HEK293 (cell line): ENCODE data around the gene TTYH2.

Source experiments
- CTCF ChIA-PET: fragments of 350-600 bp; formaldehyde crosslinking; extraction: SDS; loops from one replicate; lab custom pipeline; 2021; ENCODE audit warnings: antibody characterized with exemption; lab: Yijun Ruan, JAX
- POLR2A ChIA-PET: fragments of 300-600 bp; formaldehyde crosslinking; extraction: SDS; loops from one replicate; lab custom pipeline; 2020; ENCODE audit warnings: antibody characterized with exemption, inconsistent platforms; lab: Yijun Ruan, JAX
- H3K27ac ChIP-seq: fragments of 200-500 bp; sonication (Bioruptor generic); 2 replicates; pipeline ENCODE4 v1.5.1; 2014; ENCODE audit warnings: low read depth, low read length, control low read depth, inconsistent platforms; ENCODE audit errors: extremely low read depth
- H3K36me3 ChIP-seq, 2 experiments: fragments of 200-500 bp in 1 of 2; sonication (Bioruptor generic) in 1 of 2; 1 replicate in 1 of 2; 2 replicates in 1 of 2; pipeline ENCODE4 v1.5.1; 2014 to 2017; ENCODE audit warnings: inconsistent platforms in 2 of 2, low read length in 2 of 2; ENCODE audit not compliant: control insufficient read depth in 2 of 2, insufficient read depth in 1 of 2
- H3K4me1 ChIP-seq: fragments of 200-500 bp; sonication (Bioruptor generic); 2 replicates; pipeline ENCODE4 v1.5.1; 2014; ENCODE audit warnings: mild to moderate bottlenecking, low read length, inconsistent platforms; ENCODE audit not compliant: control insufficient read depth, insufficient read depth
- H3K4me3 ChIP-seq: 2 replicates; pipeline ENCODE4 v1.5.1; 2011; ENCODE audit warnings: low read depth, mild to moderate bottlenecking, control low read depth, low read length, moderate library complexity
- H3K9me3 ChIP-seq: fragments of 200-500 bp; sonication (Bioruptor generic); 2 replicates; pipeline ENCODE4 v1.5.1; 2014; ENCODE audit warnings: low read depth, low read length, inconsistent platforms; ENCODE audit not compliant: control insufficient read depth, insufficient read depth
- GFI1B ChIP-seq: fragments of 450-650 bp; formaldehyde crosslinking; IDR thresholded peaks from 2 replicates; pipeline ENCODE4 v1.5.1; 2016; ENCODE audit warnings: missing biosample characterization, missing genetic modification characterization
- GLIS2 ChIP-seq: fragments of 450-650 bp; formaldehyde crosslinking; IDR thresholded peaks from 2 replicates; pipeline ENCODE4 v1.5.1; 2016; ENCODE audit warnings: missing biosample characterization, missing genetic modification characterization
- HOXA7 ChIP-seq: sonication (generic); formaldehyde crosslinking; IDR thresholded peaks from 2 replicates; pipeline ENCODE4 v1.8.1; 2022; ENCODE audit warnings: missing genetic modification reagents, borderline replicate concordance
- KLF16 ChIP-seq: fragments of 450-650 bp; formaldehyde crosslinking; IDR thresholded peaks from 2 replicates; pipeline ENCODE4 v1.5.1; 2017; ENCODE audit warnings: missing biosample characterization, missing genetic modification characterization
- OSR2 ChIP-seq: fragments of 450-650 bp; formaldehyde crosslinking; IDR thresholded peaks from 2 replicates; pipeline ENCODE4 v1.5.1; 2016; ENCODE audit warnings: missing biosample characterization, missing genetic modification characterization
- SCRT2 ChIP-seq: fragments of 450-650 bp; formaldehyde crosslinking; IDR thresholded peaks from 2 replicates; pipeline ENCODE4 v1.5.1; 2016; ENCODE audit warnings: missing biosample characterization, missing genetic modification characterization
- SP2 ChIP-seq: fragments of 450-650 bp; formaldehyde crosslinking; IDR thresholded peaks from 2 replicates; pipeline ENCODE4 v1.5.1; 2016; ENCODE audit warnings: missing biosample characterization, missing genetic modification characterization
- YY1 ChIP-seq: fragments of 450-650 bp; formaldehyde crosslinking; IDR thresholded peaks from 2 replicates; pipeline ENCODE4 v1.5.1; 2018; ENCODE audit warnings: missing biosample characterization, missing genetic modification characterization
- ZBTB20 ChIP-seq: fragments of 450-650 bp; formaldehyde crosslinking; IDR thresholded peaks from 2 replicates; pipeline ENCODE4 v1.5.1; 2016; ENCODE audit warnings: missing biosample characterization, missing genetic modification characterization
- ZBTB44 ChIP-seq: fragments of 450-650 bp; IDR thresholded peaks from 2 replicates; pipeline ENCODE4 v1.5.1; 2018; ENCODE audit warnings: missing biosample characterization, mild to moderate bottlenecking, missing genetic modification characterization
- ZNF121 ChIP-seq: fragments of 450-650 bp; formaldehyde crosslinking; IDR thresholded peaks from 2 replicates; pipeline ENCODE4 v1.5.1; 2016; ENCODE audit warnings: missing biosample characterization, missing genetic modification characterization
- ZNF138 ChIP-seq: fragments of 450-650 bp; formaldehyde crosslinking; IDR thresholded peaks from 2 replicates; pipeline ENCODE4 v1.5.1; 2016; ENCODE audit warnings: missing biosample characterization, missing genetic modification characterization, borderline replicate concordance
- ZNF146 ChIP-seq: fragments of 450-650 bp; formaldehyde crosslinking; IDR thresholded peaks from 2 replicates; pipeline ENCODE4 v1.5.1; 2016; ENCODE audit warnings: missing biosample characterization, missing genetic modification characterization
- ZNF169 ChIP-seq: fragments of 450-650 bp; formaldehyde crosslinking; IDR thresholded peaks from 2 replicates; pipeline ENCODE4 v1.5.1; 2016; ENCODE audit warnings: missing biosample characterization, missing genetic modification characterization
- ZNF202 ChIP-seq: fragments of 450-650 bp; formaldehyde crosslinking; IDR thresholded peaks from 2 replicates; pipeline ENCODE4 v1.5.1; 2016; ENCODE audit warnings: missing biosample characterization, missing genetic modification characterization, borderline replicate concordance
- ZNF211 ChIP-seq: fragments of 450-650 bp; formaldehyde crosslinking; IDR thresholded peaks from 2 replicates; pipeline ENCODE4 v1.5.1; 2016; ENCODE audit warnings: low read depth, missing biosample characterization, missing genetic modification characterization
- ZNF23 ChIP-seq: fragments of 450-650 bp; formaldehyde crosslinking; IDR thresholded peaks from 2 replicates; pipeline ENCODE4 v1.5.1; 2016; ENCODE audit warnings: missing biosample characterization, missing genetic modification characterization, borderline replicate concordance
- ZNF239 ChIP-seq: fragments of 450-650 bp; formaldehyde crosslinking; IDR thresholded peaks from 2 replicates; pipeline ENCODE4 v1.5.1; 2016; ENCODE audit warnings: missing biosample characterization, missing genetic modification characterization
- ZNF274 ChIP-seq, 2 experiments: fragments of 200-500 bp in 1 of 2; fragments of 450-650 bp in 1 of 2; sonication (Bioruptor generic) in 1 of 2; formaldehyde crosslinking in 1 of 2; IDR thresholded peaks; 2 replicates each; pipeline versions ENCODE4 v1.5.1 to v1.6.1; 2014 to 2016; ENCODE audit warnings: borderline replicate concordance in 1 of 2, inconsistent platforms in 1 of 2, low read length in 1 of 2, missing biosample characterization in 1 of 2, missing genetic modification characterization in 1 of 2
- ZNF335 ChIP-seq: fragments of 450-650 bp; formaldehyde crosslinking; conservative IDR thresholded peaks from 2 replicates; pipeline ENCODE4 v1.5.1; 2016; ENCODE audit warnings: missing biosample characterization, missing genetic modification characterization
- ZNF341 ChIP-seq: fragments of 450-650 bp; formaldehyde crosslinking; IDR thresholded peaks from 2 replicates; pipeline ENCODE4; 2016; ENCODE audit warnings: low read depth, missing biosample characterization, missing genetic modification characterization
- ZNF488 ChIP-seq: fragments of 450-650 bp; formaldehyde crosslinking; IDR thresholded peaks from 2 replicates; pipeline ENCODE4 v1.5.1; 2016; ENCODE audit warnings: missing biosample characterization, missing genetic modification characterization
- ZNF514 ChIP-seq: fragments of 450-650 bp; formaldehyde crosslinking; IDR thresholded peaks from 2 replicates; pipeline ENCODE4 v1.5.1; 2016; ENCODE audit warnings: missing biosample characterization, missing genetic modification characterization
- ZNF529 ChIP-seq: fragments of 450-650 bp; formaldehyde crosslinking; IDR thresholded peaks from 2 replicates; pipeline ENCODE4 v1.5.1; 2017; ENCODE audit warnings: missing genetic modification characterization, missing biosample characterization; ENCODE audit not compliant: insufficient replicate concordance
- ZNF571 ChIP-seq: fragments of 450-650 bp; formaldehyde crosslinking; IDR thresholded peaks from 2 replicates; pipeline ENCODE4 v1.5.0; 2017; ENCODE audit warnings: missing biosample characterization, missing genetic modification characterization
- ZNF621 ChIP-seq: fragments of 450-650 bp; formaldehyde crosslinking; IDR thresholded peaks from 2 replicates; pipeline ENCODE4 v1.5.1; 2017; ENCODE audit warnings: missing biosample characterization, missing genetic modification characterization
- ZNF707 ChIP-seq: fragments of 450-650 bp; formaldehyde crosslinking; IDR thresholded peaks from 2 replicates; pipeline ENCODE4 v1.5.1; 2016; ENCODE audit warnings: missing biosample characterization, missing genetic modification characterization
- ZNF791 ChIP-seq: fragments of 450-650 bp; formaldehyde crosslinking; IDR thresholded peaks from 2 replicates; pipeline ENCODE4 v1.5.1; 2016; ENCODE audit warnings: missing biosample characterization, missing genetic modification characterization
- ZSCAN23 ChIP-seq: fragments of 450-650 bp; formaldehyde crosslinking; IDR thresholded peaks from 2 replicates; pipeline ENCODE4 v1.5.1; 2016; ENCODE audit warnings: missing biosample characterization, missing genetic modification characterization

Gene TTYH2

GRCh38 chr17:74230896-74231295 is 17.5 kb downstream of the TTYH2 start (continued):
- TF ChIP-seq ZNF146 (tag by site-specific recombination) = no peak
- TF ChIP-seq KLF16 (tag by site-specific recombination) = no peak
- TF ChIP-seq ZNF529 (tag by site-specific recombination) = no peak
- TF ChIP-seq ZNF707 (tag by site-specific recombination) = no peak
- no peak for TF ChIP-seq ZNF791
- no peak for TF ChIP-seq ZNF211
- TF ChIP-seq ZNF23 (tag by site-specific recombination) = no peak
- TF ChIP-seq, all 188 proteins: peak for 0

GRCh38 chr17:74231928-74232907 is 18.8 kb downstream of the TTYH2 start:
- Histone ChIP-seq H3K36me3 (peaks cover 0 to 5% of the 10 kb centered on the region in 2 experiments; a peak in 1 of 3 replicates), H3K4me3 (no peak overlapping the region), H3K9me3 (no peaks in the 10 kb centered on the region), H3K27ac (no peak overlapping the region), H3K4me1 (no peaks in the 10 kb centered on the region)
- ChIA-PET POLR2A (no interaction called here), CTCF (interaction anchor here (0.6 to 1.0 kb wide), 5 partner anchors 27 to 313 kb away, joined by 3 to 7 read pairs (median 3); partner anchors contain the start of gene CD300C)
- no peak for TF ChIP-seq ZNF514
- no peak for TF ChIP-seq GLIS2 (tag by site-specific recombination)
- TF ChIP-seq ZNF571 (tag by site-specific recombination) = no peak
- no peak for TF ChIP-seq ZBTB44 (tag by site-specific recombination)
- no peak for TF ChIP-seq GFI1B (tag by site-specific recombination)
- no peak for TF ChIP-seq ZNF488 (tag by site-specific recombination)

DNA sequence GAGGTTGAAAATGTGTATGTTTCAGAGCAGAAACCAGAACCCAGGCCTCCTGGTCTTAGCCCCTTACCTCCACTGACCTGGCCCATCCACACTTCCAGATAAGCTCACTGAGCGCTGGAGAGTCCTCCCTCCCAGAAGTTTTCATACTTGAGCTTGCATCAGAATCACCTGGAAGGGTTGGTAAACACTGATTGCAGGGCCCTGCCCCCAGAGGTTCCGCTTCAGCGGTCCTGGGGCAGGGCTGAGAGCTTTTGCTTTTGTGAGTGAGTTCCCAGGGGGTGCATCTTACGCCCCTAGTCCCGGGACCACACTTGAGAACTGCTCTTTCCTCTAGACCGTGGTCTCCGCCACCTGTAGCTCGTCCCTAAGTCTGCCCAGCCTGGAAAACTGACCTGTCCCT is 20.6 kb downstream of the TTYH2 start:
- POLR2A ChIA-PET = no interaction called here
- H3K36me3 ChIP-seq = peaks cover 0 to 12% of the 10 kb centered on the region in 2 experiments; a peak in 1 of 3 replicates
- no peak overlapping the region for H3K4me3 ChIP-seq
- CTCF ChIA-PET = interaction anchor here (1.0 kb wide), 1 partner anchor 34 kb away, joined by 3 read pairs; no protein-coding TSS in a partner anchor
- no peaks in the 10 kb centered on the region for H3K4me1 ChIP-seq
- no peak overlapping the region for H3K27ac ChIP-seq
- H3K9me3 ChIP-seq = no peaks in the 10 kb centered on the region
- TF ChIP-seq GLIS2 (tag by site-specific recombination) (no peak), SCRT2 (tag by site-specific recombination) (peak; percentile 64), ZBTB20 (tag by site-specific recombination) (peak; percentile 70)

GRCh38 chr17:74234486-74234885 is 21.1 kb downstream of the TTYH2 start:
- Histone ChIP-seq H3K9me3 (no peaks in the 10 kb centered on the region), H3K36me3 (peaks cover 0 to 12% of the 10 kb centered on the region in 2 experiments; a peak in 1 of 3 replicates), H3K4me1 (no peaks in the 10 kb centered on the region), H3K27ac (no peak overlapping the region), H3K4me3 (no peak overlapping the region)
- ChIA-PET POLR2A (no interaction called here), CTCF (interaction anchor here (1.0 kb wide), 1 partner anchor 35 kb away, joined by 3 read pairs; no protein-coding TSS in a partner anchor)
- no peak for TF ChIP-seq YY1 (tag by site-specific recombination)
- no peak for TF ChIP-seq SP2 (tag by site-specific recombination)
- TF ChIP-seq ZNF341 = no peak
- no peak for TF ChIP-seq ZNF121 (tag by site-specific recombination)
- TF ChIP-seq ZNF211 = no peak
- TF ChIP-seq ZNF274 (IDR thresholded peaks at IDR 0.05; ENCODE audit: low read length) = no peak
- TF ChIP-seq ZNF274 (tag by site-specific recombination; IDR thresholded peaks at IDR 0.05; ENCODE audit: borderline replicate concordance) = no peak
- TF ChIP-seq OSR2 = no peak
- no peak for TF ChIP-seq ZNF335 (tag by site-specific recombination)
- no peak for TF ChIP-seq ZNF239 (tag by site-specific recombination)
- no peak for TF ChIP-seq ZNF138 (tag by site-specific recombination)
- TF ChIP-seq ZNF621 (tag by site-specific recombination) = no peak
- TF ChIP-seq HOXA7 (CRISPR knock-in tag) = no peak
- TF ChIP-seq ZNF169 (tag by site-specific recombination) = no peak
- no peak for TF ChIP-seq ZNF202 (tag by site-specific recombination)
- TF ChIP-seq ZSCAN23 (tag by site-specific recombination) = no peak
